ENCODE results near the gene ACYP1.

The ACYP1 gene

DNA sequence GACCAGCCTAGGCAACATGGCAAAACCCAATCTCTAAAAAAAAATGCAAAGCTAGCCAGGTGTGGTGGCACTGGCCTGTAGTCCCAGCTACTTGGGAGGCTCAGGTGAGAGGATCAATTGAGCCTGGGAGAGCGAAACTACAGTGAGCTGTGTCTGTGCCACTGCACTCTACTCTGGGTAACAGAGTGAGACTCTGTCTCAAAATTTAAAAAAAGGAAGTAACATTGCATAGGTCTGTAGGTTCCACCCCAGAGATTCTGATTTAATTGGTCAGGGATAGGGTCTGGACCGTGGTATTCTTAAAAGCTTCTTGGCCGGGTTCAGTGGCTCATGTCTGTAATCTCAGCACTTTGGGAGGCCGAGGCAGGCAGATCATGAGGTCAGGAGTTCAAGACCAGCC, 31.9 kb upstream of the ACYP1 start:
- no peak for DNase-seq (ENCODE audit: low spot score)
- TF ChIP-seq, protein P1, sequence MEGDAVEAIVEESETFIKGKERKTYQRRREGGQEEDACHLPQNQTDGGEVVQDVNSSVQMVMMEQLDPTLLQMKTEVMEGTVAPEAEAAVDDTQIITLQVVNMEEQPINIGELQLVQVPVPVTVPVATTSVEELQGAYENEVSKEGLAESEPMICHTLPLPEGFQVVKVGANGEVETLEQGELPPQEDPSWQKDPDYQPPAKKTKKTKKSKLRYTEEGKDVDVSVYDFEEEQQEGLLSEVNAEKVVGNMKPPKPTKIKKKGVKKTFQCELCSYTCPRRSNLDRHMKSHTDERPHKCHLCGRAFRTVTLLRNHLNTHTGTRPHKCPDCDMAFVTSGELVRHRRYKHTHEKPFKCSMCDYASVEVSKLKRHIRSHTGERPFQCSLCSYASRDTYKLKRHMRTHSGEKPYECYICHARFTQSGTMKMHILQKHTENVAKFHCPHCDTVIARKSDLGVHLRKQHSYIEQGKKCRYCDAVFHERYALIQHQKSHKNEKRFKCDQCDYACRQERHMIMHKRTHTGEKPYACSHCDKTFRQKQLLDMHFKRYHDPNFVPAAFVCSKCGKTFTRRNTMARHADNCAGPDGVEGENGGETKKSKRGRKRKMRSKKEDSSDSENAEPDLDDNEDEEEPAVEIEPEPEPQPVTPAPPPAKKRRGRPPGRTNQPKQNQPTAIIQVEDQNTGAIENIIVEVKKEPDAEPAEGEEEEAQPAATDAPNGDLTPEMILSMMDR (IDR thresholded peaks at IDR 0.05; ENCODE audit: extremely low read depth, missing control alignments): no peak

DNA sequence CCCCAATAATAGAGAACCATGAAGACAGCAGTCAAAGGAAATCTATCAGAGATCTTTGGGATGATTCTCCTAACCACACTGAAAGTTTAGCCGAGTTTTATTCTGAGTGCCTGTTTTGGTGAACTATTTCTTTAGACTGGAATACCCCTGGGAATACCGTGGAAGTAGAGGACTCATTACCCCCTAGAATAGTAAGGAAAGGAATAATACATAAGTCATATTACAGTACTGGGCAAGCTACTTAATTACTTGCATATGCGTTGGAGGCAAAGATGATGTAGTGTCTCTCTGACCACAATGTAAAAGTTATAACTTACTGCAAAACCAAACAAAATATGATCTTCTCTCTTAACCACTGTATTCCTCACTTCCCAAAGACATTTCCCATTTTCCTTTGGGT, 31.1 kb upstream of the ACYP1 start:
- TF ChIP-seq, protein P1 (IDR thresholded peaks at IDR 0.05; ENCODE audit: extremely low read depth, missing control alignments): no peak
- no peak for DNase-seq (ENCODE audit: low spot score)

DNA sequence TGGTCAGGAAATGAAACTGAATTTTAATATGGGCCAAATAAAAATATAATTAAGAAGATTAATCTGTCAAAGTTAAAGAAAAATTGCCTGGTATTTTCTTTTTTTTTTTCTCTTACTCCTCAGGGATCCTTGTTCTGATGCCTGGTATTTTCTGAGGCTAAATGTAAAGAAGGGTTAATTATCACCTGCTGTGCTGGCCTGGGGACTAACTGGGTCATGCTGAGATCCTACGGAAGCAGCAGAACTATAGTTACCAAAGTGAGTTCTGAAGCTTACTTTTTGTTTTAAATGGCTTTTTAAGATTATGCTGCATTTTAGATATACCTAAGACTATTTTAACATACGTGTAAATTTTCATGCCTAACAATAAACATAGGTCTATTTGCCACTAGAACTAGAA, 28.9 kb upstream of the ACYP1 start:
- TF ChIP-seq, protein P1 (IDR thresholded peaks at IDR 0.05; ENCODE audit: extremely low read depth, missing control alignments): no peak
- DNase-seq (ENCODE audit: low spot score): no peak

DNA sequence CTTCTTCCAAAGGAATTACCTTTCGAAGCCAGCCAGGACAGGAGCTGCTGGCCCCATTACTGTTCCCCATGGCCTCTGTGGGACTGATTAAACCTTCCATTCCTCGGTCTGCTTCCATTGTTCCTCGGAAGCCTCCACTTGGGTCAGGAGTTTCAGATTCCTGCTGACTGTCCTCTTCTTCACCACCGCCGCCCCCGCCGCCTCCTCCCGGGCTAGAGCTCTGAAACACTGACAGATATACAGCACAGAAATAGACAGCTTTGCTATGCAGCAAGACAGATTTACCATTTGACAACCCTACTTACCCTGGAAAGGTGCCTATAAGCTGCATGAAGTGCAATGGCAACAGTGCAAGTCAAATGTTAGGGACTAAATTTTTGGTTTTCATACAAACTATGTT, 27.4 kb upstream of the ACYP1 start:
- no peak for DNase-seq (ENCODE audit: low spot score)
- TF ChIP-seq, protein P1 (IDR thresholded peaks at IDR 0.05; ENCODE audit: extremely low read depth, missing control alignments): no peak

DNA sequence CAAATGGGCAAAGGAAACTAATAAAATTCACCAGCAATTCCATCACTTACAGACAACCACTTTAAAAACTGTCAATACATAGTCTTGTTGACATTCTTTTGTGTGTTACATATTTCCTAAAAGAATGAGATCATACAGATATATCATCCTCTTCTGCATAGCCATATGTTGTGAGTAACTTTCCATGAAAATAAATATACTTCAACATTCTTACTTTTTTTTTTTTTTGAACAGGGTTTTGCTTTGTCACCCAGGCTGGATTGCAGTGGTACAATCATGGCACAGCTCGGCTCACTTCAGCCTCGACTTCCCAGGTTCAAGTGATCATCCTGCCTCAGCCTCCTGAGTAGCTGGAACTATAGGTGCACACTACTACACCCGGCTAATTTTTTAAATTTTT, 26.5 kb upstream of the ACYP1 start:
- DNase-seq (ENCODE audit: low spot score): no peak
- TF ChIP-seq, protein P1 (IDR thresholded peaks at IDR 0.05; ENCODE audit: extremely low read depth, missing control alignments): no peak

DNA sequence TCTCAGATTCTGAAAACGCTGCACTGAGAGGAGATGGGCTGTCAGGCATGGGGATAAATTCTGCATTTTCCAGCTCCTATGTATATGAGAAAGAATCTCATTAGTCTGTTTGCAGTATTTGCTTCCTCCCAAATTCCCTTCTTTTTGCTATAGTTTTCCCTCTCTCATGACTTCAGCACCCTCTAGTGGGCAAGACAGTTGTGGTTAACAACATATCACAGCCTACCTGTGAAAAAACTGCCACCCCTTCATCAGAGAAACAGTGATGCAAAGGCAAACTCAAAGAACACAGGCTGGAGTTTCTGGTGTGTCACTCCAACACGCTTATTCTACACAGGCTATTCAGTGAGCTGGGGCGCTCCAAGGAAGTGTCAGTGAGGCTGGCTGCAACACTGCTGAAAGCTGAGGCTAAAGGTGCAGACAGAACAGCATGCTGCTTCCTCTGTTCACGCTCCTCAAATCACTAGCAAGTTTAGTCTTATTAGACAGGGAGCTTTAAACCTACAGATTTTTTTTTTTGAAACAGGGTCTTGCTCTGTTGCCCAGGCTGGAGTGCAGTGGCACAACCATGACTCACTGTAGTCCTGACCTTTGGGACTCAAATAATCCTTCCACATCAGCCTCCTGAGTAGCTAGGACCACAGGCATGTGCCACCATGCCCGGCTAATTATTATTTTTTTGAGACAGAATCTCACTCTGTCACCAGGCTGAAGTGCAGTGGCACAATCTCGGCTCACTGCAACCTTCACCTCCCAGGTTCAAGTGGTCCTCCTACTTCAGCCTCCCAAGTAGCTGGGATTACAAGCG, 24.9 kb upstream of the ACYP1 start:
- peak; percentile 45 for DNase-seq (ENCODE audit: low spot score)
- TF ChIP-seq, protein P1 (IDR thresholded peaks at IDR 0.05; ENCODE audit: extremely low read depth, missing control alignments): peak; percentile 28

DNA sequence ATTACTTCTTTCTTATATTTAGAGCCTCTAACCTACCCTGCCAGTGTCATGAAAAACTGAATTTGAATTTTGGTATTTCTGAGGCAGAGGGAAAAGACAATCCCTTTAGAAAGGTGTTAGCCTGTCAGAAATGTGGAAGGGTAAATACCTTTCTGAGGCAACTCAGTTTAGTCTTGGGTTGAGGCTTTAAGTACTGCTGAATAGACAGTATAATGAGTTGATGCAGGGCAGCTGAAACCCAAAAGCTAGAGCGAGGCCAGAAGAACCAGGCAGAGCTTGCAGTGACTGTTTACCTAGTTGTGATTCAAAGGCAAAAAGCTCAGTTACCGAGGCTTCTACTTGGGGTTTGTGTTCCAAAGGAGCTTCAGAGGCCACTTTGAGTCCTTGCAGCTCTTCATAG, 24.3 kb upstream of the ACYP1 start:
- DNase-seq (ENCODE audit: low spot score): no peak
- TF ChIP-seq, protein P1 (IDR thresholded peaks at IDR 0.05; ENCODE audit: extremely low read depth, missing control alignments): no peak

Measured in GM20000 (cell line).